Activated CD4-positive, alpha-beta T cell treated with anti-CD3 and anti-CD28 coated beads for 36 hours (primary cell): ENCODE results near the gene UBE2H. TPM values are rescaled to one million over a fixed set of nuclear protein-coding genes. Genes with fewer than 3 reads are reported as not detected.
A peak's percentile ranks its signal among the peaks of the same experiment; 100 is the strongest.

Source experiments
- ATAC-seq: fragments of 200-7000 bp; cut with Tn5 transposase; one replicate; pipeline ENCODE4 v1.10.0; 2021; ENCODE audit warnings: mild to moderate bottlenecking, moderate library complexity
- CTCF ChIA-PET: fragments of 350-600 bp; sonication (Branson Sonifier 250); formaldehyde crosslinking; loops from one replicate; lab custom pipeline; 2021; ENCODE audit warnings: antibody characterized with exemption; lab: Charles Lee
- POLR2A ChIA-PET: fragments of 350-600 bp; sonication (Branson Sonifier 250); formaldehyde crosslinking; loops from one replicate; lab custom pipeline; 2021; ENCODE audit warnings: antibody characterized with exemption, inconsistent platforms; lab: Charles Lee
- DNase-seq: peaks from one replicate; pipeline ENCODE4 v3.0.0-alpha.2; 2020
- H3K27ac Mint-ChIP-seq: one replicate; pipeline ENCODE4 v1.8.0; 2021; ENCODE audit warnings: mixed read lengths
- H3K27me3 Mint-ChIP-seq: one replicate; pipeline ENCODE4 v1.8.0; 2021; ENCODE audit warnings: mixed read lengths
- H3K36me3 Mint-ChIP-seq: one replicate; pipeline ENCODE4 v1.8.0; 2021; ENCODE audit warnings: low read depth, mixed read lengths
- H3K4me1 Mint-ChIP-seq: one replicate; pipeline ENCODE4 v1.8.0; 2021; ENCODE audit warnings: mixed read lengths
- H3K4me3 Mint-ChIP-seq: one replicate; pipeline ENCODE4 v1.8.0; 2021; ENCODE audit warnings: mild to moderate bottlenecking, moderate library complexity, mixed read lengths
- H3K9me3 Mint-ChIP-seq: one replicate; pipeline ENCODE4 v1.8.0; 2021; ENCODE audit warnings: low read depth, mixed read lengths
- intact Hi-C, 2 experiments: fragments of 100-400 bp; cut with DNase I in 1 of 2; cut with micrococcal nuclease in 1 of 2; formaldehyde crosslinking; loops; one replicate each; pipeline versions ENCODE4 v1.14.2 to v1.15.1; 2022 to 2024; cut with DNase I, micrococcal nuclease
- total RNA-seq, 2 experiments: library from RNA; stranded (reverse); gene quantifications; one replicate each; pipeline ENCODE4 v1.2.3, GENCODE V29; 2021

Gene UBE2H
- total RNA-seq, 2 experiments from 2014 or later, result 25.6 to 40.7 TPM

GRCh38 chr7:129857313-129857712 is 95.4 kb downstream of the UBE2H start:
- ATAC-seq, result no peak
- H3K36me3 Mint-ChIP-seq, result peaks cover 2% of the 10 kb centered on the region
- intact Hi-C loops, result no loop called here
- ChIA-PET POLR2A (interaction anchor here (0.7 kb wide), 1 partner anchor 47 kb away, joined by 3 read pairs; no protein-coding TSS in a partner anchor), CTCF (interaction anchor here (1.5 to 1.6 kb wide), 2 partner anchors 27 to 32 kb away, joined by 6 to 7 read pairs; no protein-coding TSS in a partner anchor)
- no peak for DNase-seq
- H3K27me3 Mint-ChIP-seq, result no peaks in the 10 kb centered on the region
- H3K27ac Mint-ChIP-seq, result no peak overlapping the region
- H3K9me3 Mint-ChIP-seq, result no peaks in the 10 kb centered on the region
- H3K4me3 Mint-ChIP-seq, result no peak overlapping the region
- H3K4me1 Mint-ChIP-seq, result peaks cover 65% of the 10 kb centered on the region

GRCh38 chr7:129855935-129856717 is 96.6 kb downstream of the UBE2H start:
- ChIA-PET CTCF (interaction anchor here (0.6 to 1.6 kb wide), 6 partner anchors 10 to 185 kb away, joined by 3 to 7 read pairs (median 4); no protein-coding TSS in a partner anchor), POLR2A (no interaction called here)
- H3K4me3 Mint-ChIP-seq, result no peak overlapping the region
- H3K27ac Mint-ChIP-seq, result no peak overlapping the region
- H3K27me3 Mint-ChIP-seq, result no peaks in the 10 kb centered on the region
- intact Hi-C loops, result no loop called here
- no peaks in the 10 kb centered on the region for H3K9me3 Mint-ChIP-seq
- peaks cover 2% of the 10 kb centered on the region for H3K36me3 Mint-ChIP-seq
- DNase-seq, result no peak
- H3K4me1 Mint-ChIP-seq, result peaks cover 57% of the 10 kb centered on the region
- ATAC-seq, result no peak

DNA sequence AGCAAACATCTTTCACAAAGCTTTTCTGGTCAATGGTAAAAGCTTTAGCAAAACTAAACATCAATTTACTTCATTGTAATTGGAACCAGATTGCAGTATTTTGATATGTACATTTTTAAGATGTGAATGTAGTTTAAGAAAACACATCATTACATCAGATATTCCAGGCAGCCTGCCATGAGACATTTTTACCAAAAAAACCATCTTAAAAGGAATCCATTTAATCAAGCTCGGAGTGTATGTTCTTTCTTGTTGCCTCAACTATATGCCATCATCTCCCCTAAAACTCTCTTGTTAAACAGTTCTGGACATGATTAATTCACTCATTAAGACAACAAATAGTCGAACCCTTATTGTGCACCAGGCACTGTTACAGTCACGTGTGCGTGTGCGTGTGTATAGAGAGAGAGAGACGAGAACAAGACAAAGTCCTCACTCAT is 97.5 kb downstream of the UBE2H start:
- no peak for ATAC-seq
- no peak overlapping the region for H3K27ac Mint-ChIP-seq
- no peaks in the 10 kb centered on the region for H3K9me3 Mint-ChIP-seq
- intact Hi-C loops, result no loop called here
- H3K36me3 Mint-ChIP-seq, result peaks cover 2% of the 10 kb centered on the region
- DNase-seq, result no peak
- POLR2A ChIA-PET, result no interaction called here
- no peak overlapping the region for H3K4me3 Mint-ChIP-seq
- peaks cover 53% of the 10 kb centered on the region for H3K4me1 Mint-ChIP-seq
- CTCF ChIA-PET, result interaction anchor here (0.6 to 1.0 kb wide), 2 partner anchors 35 to 186 kb away, joined by 3 to 4 read pairs; no protein-coding TSS in a partner anchor
- no peaks in the 10 kb centered on the region for H3K27me3 Mint-ChIP-seq

GRCh38 chr7:129854401-129854800 is 98.4 kb downstream of the UBE2H start:
- ATAC-seq, result no peak
- Mint-ChIP-seq H3K4me1 (peaks cover 44% of the 10 kb centered on the region), H3K4me3 (no peak overlapping the region), H3K27ac (peak overlapping the region; percentile 31), H3K9me3 (no peaks in the 10 kb centered on the region), H3K27me3 (no peaks in the 10 kb centered on the region), H3K36me3 (peaks cover 2% of the 10 kb centered on the region)
- CTCF ChIA-PET, result no interaction called here
- POLR2A ChIA-PET, result no interaction called here
- intact Hi-C loops, result no loop called here
- no peak for DNase-seq

- Mint-ChIP-seq H3K4me1 (peaks cover 38% of the 10 kb centered on the region), H3K27ac (no peak overlapping the region), H3K36me3 (peaks cover 2% of the 10 kb centered on the region), H3K9me3 (no peaks in the 10 kb centered on the region), H3K27me3 (no peaks in the 10 kb centered on the region), H3K4me3 (no peak overlapping the region)
- CTCF ChIA-PET, result interaction anchor here (0.9 to 1.1 kb wide), 2 partner anchors 21 to 24 kb away, joined by 3 read pairs; no protein-coding TSS in a partner anchor
- POLR2A ChIA-PET, result no interaction called here
- no peak for DNase-seq
- no peak for ATAC-seq
- intact Hi-C loops, result no loop called here
Observed at GRCh38 chr7:129853661-129854268, 99.0 kb downstream of the UBE2H start.

DNA sequence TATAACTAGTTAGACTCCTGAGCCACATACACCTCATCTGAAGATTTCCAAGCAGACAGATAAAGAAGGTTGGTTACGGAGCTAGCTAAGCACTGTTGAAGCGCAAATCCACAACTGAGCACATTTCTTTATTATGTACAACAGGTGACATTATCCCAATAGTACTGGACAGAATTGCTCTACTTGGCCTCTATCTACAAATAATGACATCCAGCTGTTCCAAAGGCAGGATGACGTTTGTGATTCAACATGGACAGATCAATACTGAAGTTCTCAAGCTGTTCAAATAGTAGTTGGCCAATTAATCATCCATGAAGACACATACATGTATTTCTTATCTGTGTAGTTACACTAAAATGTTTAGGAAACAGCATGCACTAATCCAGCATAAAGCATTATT is 101.0 kb downstream of the UBE2H start:
- intact Hi-C loops, result no loop called here

DNA sequence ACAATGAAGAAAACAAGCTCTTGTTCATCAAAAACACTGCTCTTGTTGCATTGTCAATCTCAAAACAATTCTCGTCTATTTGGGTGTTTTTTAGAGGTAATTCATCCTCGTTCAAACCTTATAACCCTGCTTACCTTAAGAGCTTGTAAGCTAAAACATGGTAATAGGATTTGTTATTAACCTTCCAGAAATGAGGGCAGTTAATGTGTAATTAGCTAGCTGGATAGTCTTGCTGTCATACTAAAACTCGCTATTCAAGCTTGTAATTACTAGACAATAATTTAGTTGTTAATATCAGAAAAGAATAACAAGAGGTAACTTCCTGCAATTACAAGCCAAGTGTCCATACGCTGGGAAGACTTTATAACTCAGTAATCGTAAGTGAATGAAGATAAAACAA is 101.6 kb downstream of the UBE2H start:
- no peak overlapping the region for H3K27ac Mint-ChIP-seq
- H3K27me3 Mint-ChIP-seq, result no peaks in the 10 kb centered on the region
- ChIA-PET CTCF (no interaction called here), POLR2A (no interaction called here)
- no peaks in the 10 kb centered on the region for H3K9me3 Mint-ChIP-seq
- H3K4me3 Mint-ChIP-seq, result no peak overlapping the region
- intact Hi-C loops, result no loop called here
- peaks cover 2% of the 10 kb centered on the region for H3K36me3 Mint-ChIP-seq
- H3K4me1 Mint-ChIP-seq, result peaks cover 37% of the 10 kb centered on the region
- no peak for DNase-seq
- ATAC-seq, result no peak

More for the DNA sequence above, 101.0 kb downstream of the UBE2H start:
- ChIA-PET CTCF (interaction anchor here (0.6 to 1.0 kb wide), 3 partner anchors 8 to 1023 kb away, joined by 3 to 4 read pairs (median 4); no protein-coding TSS in a partner anchor), POLR2A (no interaction called here)
- ATAC-seq (no peak), DNase-seq (no peak)
- Mint-ChIP-seq H3K36me3 (peaks cover 2% of the 10 kb centered on the region), H3K9me3 (no peaks in the 10 kb centered on the region), H3K27ac (no peak overlapping the region), H3K27me3 (no peaks in the 10 kb centered on the region), H3K4me3 (no peak overlapping the region), H3K4me1 (peaks cover 34% of the 10 kb centered on the region)

GRCh38 chr7:129848436-129848835 is 104.3 kb downstream of the UBE2H start:
- H3K27me3 Mint-ChIP-seq, result no peaks in the 10 kb centered on the region
- ATAC-seq (no peak), DNase-seq (no peak)
- no peak overlapping the region for H3K4me3 Mint-ChIP-seq
- peaks cover 38% of the 10 kb centered on the region for H3K4me1 Mint-ChIP-seq
- H3K9me3 Mint-ChIP-seq, result no peaks in the 10 kb centered on the region
- ChIA-PET CTCF (no interaction called here), POLR2A (no interaction called here)
- peaks cover 3% of the 10 kb centered on the region for H3K36me3 Mint-ChIP-seq
- no peak overlapping the region for H3K27ac Mint-ChIP-seq
- intact Hi-C loops, result no loop called here

GRCh38 chr7:129845972-129846327 is 106.8 kb downstream of the UBE2H start:
- ATAC-seq, result peak; percentile 50
- peaks cover 47% of the 10 kb centered on the region for H3K4me1 Mint-ChIP-seq
- DNase-seq, result no peak
- H3K27me3 Mint-ChIP-seq, result no peaks in the 10 kb centered on the region
- H3K9me3 Mint-ChIP-seq, result no peaks in the 10 kb centered on the region
- ChIA-PET POLR2A (no interaction called here), CTCF (interaction anchor here (1.0 to 3.5 kb wide), 2 partner anchors 16 to 17 kb away, joined by 3 to 12 read pairs; no protein-coding TSS in a partner anchor)
- H3K27ac Mint-ChIP-seq, result no peak overlapping the region
- intact Hi-C loops, result no loop called here
- H3K4me3 Mint-ChIP-seq, result no peak overlapping the region
- peaks cover 3% of the 10 kb centered on the region for H3K36me3 Mint-ChIP-seq

- POLR2A ChIA-PET, result no interaction called here
- Mint-ChIP-seq H3K9me3 (no peaks in the 10 kb centered on the region), H3K27ac (peak overlapping the region; percentile 65), H3K4me1 (peaks cover 47% of the 10 kb centered on the region), H3K27me3 (no peaks in the 10 kb centered on the region), H3K4me3 (no peak overlapping the region), H3K36me3 (peaks cover 3% of the 10 kb centered on the region)
- intact Hi-C loops, result no loop called here
- CTCF ChIA-PET, result interaction anchor here (1.0 to 3.5 kb wide), 3 partner anchors 16 to 20 kb away, joined by 3 to 12 read pairs (median 3); no protein-coding TSS in a partner anchor
- DNase-seq, result no peak
- peak; percentile 14 for ATAC-seq
Observed at GRCh38 chr7:129845178-129845971, 107.4 kb downstream of the UBE2H start.
